ENCODE measurements around the gene BMPER.

GRCh38 chr7:34069676-34070075 is 164.3 kb downstream of the BMPER start:
- no peak for TF ChIP-seq EZH2phosphoT487 (IDR thresholded peaks at IDR 0.05; ENCODE audit: borderline replicate concordance, low read depth)
- no peak for TF ChIP-seq CTCF (IDR thresholded peaks at IDR 0.05)
- TF ChIP-seq REST (IDR thresholded peaks at IDR 0.05; ENCODE audit: low read depth, low read length): no peak
- TF ChIP-seq MEF2A (IDR thresholded peaks at IDR 0.05; ENCODE audit: borderline replicate concordance, low read depth): no peak
- TF ChIP-seq CHD2 (IDR thresholded peaks at IDR 0.05; ENCODE audit: low read length, partially characterized antibody): no peak
- no peak for TF ChIP-seq ZBTB33 (IDR thresholded peaks at IDR 0.05; ENCODE audit: borderline replicate concordance, low read depth)
- TF ChIP-seq MAX (IDR thresholded peaks at IDR 0.05; ENCODE audit: low read depth): no peak
- no peak for TF ChIP-seq NRF1 (IDR thresholded peaks at IDR 0.05; ENCODE audit: low read depth, low read length)
- no peak; a peak in 1 of 4 replicates for TF ChIP-seq EP300 (IDR thresholded peaks at IDR 0.05; ENCODE audit: borderline replicate concordance in 1 of 2, low read depth in 1 of 2, low read length in 1 of 2)
- no peak for TF ChIP-seq RFX5 (IDR thresholded peaks at IDR 0.05; ENCODE audit: low read length)
